Measurements from ENCODE around the gene SYNGR2.
A peak's percentile ranks its signal among the peaks of the same experiment; 100 is the strongest.

The SYNGR2 gene

GRCh38 chr17:78173097-78173715 lies 4.8 kb downstream of the SYNGR2 start:
- no peak for DNase-seq

- DNase-seq = no peak
Measured at GRCh38 chr17:78174346-78174869, 6.0 kb downstream of the SYNGR2 start.

GRCh38 chr17:78174870-78175642 lies 6.7 kb downstream of the SYNGR2 start:
- DNase-seq = no peak

- DNase-seq = no peak
Measured at GRCh38 chr17:78175643-78175981, 7.2 kb downstream of the SYNGR2 start.

DNA sequence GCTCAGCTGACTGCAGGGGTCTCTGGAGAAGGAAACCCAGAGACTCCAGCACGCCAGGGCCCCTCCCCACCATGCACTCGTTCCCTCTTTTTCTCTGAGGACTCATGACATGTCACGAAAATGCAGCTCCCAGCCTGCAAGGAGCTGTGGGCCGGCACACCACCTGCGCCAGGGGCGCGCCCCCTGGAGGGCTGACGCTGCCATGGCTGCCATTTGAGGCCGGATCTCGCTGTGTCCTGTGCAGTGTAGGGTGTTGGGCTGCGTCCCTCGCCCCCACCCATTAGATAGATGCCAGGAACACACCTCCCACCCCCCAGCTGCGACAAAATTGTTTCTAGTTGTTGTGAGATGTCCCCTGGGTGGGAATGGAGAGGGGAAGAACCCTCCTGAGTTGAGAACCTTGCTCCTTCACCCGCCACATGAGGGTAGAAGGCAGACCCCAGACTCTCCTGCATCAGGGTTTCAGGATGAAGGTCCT lies 8.2 kb downstream of the SYNGR2 start:
- DNase-seq = peak; percentile 74

- DNase-seq = no peak
Measured at GRCh38 chr17:78179372-78179771, 11.0 kb downstream of the SYNGR2 start.

GRCh38 chr17:78180083-78180482 lies 11.7 kb downstream of the SYNGR2 start:
- no peak for DNase-seq

GRCh38 chr17:78180508-78180907 lies 12.1 kb downstream of the SYNGR2 start:
- no peak for DNase-seq

DNA sequence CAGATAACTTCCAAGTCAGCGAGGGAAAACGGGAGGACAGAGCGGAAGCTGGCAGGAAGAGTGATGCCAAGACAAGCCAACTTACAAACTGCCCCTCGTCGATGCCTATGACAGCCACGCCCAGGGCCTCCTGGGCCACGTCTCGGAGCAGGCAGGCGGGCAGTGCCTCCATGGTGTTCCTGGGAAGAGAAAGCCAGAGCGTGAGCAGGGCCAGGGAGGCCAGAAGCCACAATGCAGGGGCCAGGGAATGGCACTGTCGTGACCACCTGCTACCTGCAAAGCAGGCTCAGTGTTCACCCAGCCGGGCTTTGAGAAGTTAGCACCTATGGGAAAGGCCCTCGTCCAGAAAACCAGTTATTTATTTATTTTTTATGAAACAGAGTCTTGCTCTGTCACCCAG lies 14.1 kb downstream of the SYNGR2 start:
- DNase-seq = no peak

GRCh38 chr17:78183916-78184315 lies 15.5 kb downstream of the SYNGR2 start:
- DNase-seq = no peak

- DNase-seq = no peak
Measured at GRCh38 chr17:78184351-78184750, 16.0 kb downstream of the SYNGR2 start.

- no peak for DNase-seq
Measured at GRCh38 chr17:78184868-78185267, 16.5 kb downstream of the SYNGR2 start.

- peak; percentile 84 for DNase-seq
Measured at GRCh38 chr17:78185981-78186691, 17.8 kb downstream of the SYNGR2 start.

GRCh38 chr17:78186692-78187595 lies 18.6 kb downstream of the SYNGR2 start, which contains the start of the genes AFMID and TK1:
AFMID (plus strand) TSS chr17:78187362; CDS start chr17:78187371, 9 bp downstream.
TK1 (minus strand) TSS chr17:78187052; CDS start chr17:78186994, 58 bp downstream.
- DNase-seq = peak; percentile 99

- DNase-seq = no peak
Measured at GRCh38 chr17:78196716-78197115, 28.3 kb downstream of the SYNGR2 start.

DNA sequence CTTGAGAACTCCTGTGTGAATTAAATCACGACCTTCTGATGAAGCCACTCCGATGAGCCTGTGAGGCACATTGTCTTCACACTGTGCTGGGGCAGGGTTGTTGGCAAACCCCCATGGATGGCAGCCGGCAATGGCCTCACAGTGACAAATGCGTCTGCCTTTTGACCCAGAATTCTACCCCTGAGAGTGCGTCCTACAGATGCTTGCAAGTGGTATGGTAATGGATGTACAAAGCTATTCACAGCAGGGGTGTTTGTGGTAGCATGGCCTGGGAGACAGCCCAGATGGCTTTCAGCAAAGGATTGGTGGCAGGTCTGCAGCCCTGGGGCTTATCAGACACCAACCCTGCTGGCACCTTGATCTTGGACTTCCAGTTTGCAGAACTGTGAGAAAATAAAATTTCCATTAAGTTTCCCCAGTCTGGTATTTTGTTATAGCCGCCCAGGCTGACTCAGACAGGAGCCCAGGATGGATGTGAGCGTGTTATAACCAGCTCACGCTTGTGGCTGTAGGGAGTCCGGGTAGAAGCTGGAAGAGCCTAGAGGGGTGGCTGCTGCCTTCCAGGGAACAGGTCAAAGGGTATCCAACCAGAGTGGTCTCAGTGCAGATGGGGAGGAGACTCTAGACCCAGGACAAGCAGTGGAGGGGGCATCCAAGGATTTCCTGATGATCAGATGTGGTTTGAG lies 28.9 kb downstream of the SYNGR2 start:
- no peak for DNase-seq

DNA sequence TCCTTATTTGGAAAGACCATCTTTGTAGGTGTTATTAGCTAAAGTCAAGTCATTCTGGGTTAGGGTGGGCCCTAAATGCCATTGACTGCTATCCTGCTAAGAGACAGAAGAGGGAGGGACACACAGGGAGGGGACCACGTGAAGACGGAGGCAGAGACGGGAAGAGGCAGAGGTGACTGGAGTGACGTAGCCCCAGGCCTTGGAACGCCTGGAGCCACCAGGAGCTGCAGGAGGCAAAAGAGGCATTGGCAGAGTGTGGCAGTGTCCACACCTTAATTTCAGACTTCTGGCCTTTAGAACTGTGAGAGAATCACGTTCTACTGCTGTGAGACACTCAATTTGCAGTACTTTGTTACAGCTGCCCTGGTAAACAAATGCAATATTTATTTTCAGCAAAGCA lies 32.1 kb downstream of the SYNGR2 start:
- DNase-seq = no peak

DNA sequence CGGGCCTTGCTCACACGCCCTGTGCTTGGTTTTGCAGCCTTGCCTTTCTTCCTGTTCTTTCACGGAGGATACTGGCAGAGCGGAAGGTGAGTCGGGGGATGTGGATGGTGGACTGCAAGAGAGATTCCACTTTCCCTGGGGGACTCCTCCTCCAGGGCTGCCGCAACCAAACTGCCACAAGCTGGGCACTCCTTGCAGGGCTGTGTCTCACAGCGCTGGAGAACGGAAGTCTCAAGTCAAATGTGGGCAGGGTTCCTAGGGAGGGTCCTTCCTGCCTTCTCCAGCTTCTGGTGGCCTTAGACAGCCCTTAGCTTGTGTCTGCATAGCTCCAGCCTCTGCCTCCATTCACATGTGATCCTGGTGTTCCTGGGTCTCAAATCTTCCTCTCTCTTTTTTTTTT lies 34.3 kb downstream of the SYNGR2 start:
- DNase-seq = no peak

- no peak for DNase-seq
Measured at GRCh38 chr17:78204387-78205123, 36.2 kb downstream of the SYNGR2 start.

GRCh38 chr17:78205124-78205775 lies 36.9 kb downstream of the SYNGR2 start:
- no peak for DNase-seq

- DNase-seq = no peak
Measured at GRCh38 chr17:78206298-78206697, 37.9 kb downstream of the SYNGR2 start.
